Suprapubic skin (tissue), 3 donors: ENCODE measurements around the gene SOCS3.

Experiments used
- POLR2AphosphoS5 ChIP-seq, 3 donors: sonication (generic); formaldehyde crosslinking; IDR thresholded peaks; one replicate each; pipeline ENCODE4 v1.6.1; 2017; ENCODE audit warnings: antibody characterized with exemption in 3 of 3
- TF ChIP-seq, protein P1 (sequence below), 2 donors: fragments of 200-600 bp in 1 of 2; fragments of 450-650 bp in 1 of 2; sonication (generic) in 1 of 2; IDR thresholded peaks; one replicate each; pipeline ENCODE4 v1.5.1; 2016 to 2019; ENCODE audit warnings: antibody characterized with exemption in 2 of 2, mild to moderate bottlenecking in 1 of 2, moderate library complexity in 1 of 2

DNA sequence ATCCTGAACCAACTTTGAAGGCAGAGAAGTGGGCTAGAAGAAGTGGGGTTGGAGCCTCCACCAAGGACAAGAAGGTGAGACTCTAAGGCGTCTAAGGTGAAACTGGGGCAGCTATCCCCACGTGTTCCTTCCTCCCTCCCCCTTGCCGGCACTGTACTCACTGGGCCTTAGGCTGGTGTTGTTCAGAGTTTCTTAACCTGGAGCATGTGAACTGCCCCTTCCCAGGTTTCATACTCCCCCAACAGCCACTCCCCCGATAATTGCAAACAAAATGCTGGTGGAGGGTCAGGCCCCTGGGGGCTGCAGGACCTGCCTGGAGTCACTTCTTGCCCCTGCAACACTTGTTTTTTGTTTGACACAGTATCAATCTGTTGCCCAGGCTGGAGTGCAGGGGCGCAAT is 7.3 kb upstream of the SOCS3 start:
- no peak for TF ChIP-seq POLR2AphosphoS5 (IDR thresholded peaks at IDR 0.05)
- TF ChIP-seq, protein P1, sequence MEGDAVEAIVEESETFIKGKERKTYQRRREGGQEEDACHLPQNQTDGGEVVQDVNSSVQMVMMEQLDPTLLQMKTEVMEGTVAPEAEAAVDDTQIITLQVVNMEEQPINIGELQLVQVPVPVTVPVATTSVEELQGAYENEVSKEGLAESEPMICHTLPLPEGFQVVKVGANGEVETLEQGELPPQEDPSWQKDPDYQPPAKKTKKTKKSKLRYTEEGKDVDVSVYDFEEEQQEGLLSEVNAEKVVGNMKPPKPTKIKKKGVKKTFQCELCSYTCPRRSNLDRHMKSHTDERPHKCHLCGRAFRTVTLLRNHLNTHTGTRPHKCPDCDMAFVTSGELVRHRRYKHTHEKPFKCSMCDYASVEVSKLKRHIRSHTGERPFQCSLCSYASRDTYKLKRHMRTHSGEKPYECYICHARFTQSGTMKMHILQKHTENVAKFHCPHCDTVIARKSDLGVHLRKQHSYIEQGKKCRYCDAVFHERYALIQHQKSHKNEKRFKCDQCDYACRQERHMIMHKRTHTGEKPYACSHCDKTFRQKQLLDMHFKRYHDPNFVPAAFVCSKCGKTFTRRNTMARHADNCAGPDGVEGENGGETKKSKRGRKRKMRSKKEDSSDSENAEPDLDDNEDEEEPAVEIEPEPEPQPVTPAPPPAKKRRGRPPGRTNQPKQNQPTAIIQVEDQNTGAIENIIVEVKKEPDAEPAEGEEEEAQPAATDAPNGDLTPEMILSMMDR (IDR thresholded peaks at IDR 0.05) = no peak
